ENCODE data around the gene KIF12. TPM values are rescaled to one million over a fixed set of nuclear protein-coding genes. Genes with fewer than 3 reads are reported as not detected.

Gene KIF12
- total and polyA plus RNA-seq, 2 of the 8 experiments (the other 6 are each of a cell fraction or from before 2014, with no cell fraction given): 2.9 to 3.9 TPM

DNA sequence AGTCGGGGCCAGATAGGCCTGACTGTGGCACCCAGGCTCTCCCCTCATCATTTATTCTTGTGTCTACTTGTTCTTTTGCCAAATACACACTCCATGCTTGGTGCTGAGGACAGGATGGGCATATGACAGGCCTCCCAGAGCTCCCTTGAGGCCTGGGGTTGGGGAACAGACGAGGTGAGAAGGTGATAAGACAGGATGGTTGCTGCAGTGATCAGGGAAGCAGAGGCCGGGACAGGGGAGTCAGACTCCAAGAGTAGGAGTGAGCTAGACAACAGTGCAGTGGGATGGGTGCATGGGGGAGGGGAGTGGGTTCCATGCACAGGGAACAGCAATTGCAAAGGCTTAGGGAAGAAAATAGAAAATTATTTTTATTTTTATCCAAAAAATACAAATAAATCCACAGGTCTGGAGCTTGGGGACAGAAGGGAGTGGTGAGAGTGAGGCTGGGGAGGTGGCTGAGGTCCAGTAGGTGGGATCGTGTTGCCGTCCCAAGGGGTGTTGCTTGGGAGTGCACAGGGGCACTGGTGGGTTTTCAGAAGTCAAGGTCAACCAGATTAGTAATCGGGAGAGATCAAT lies 17.6 kb downstream of the KIF12 start:
- Histone ChIP-seq H3K79me1 (ENCODE audit: low read depth, low read length) (no peaks in the 10 kb centered on the region), H3K56ac (replicated peaks; ENCODE audit: insufficient read length, low read depth, low read length) (no peak overlapping the region), H4K8ac (ENCODE audit: extremely low read depth, insufficient read depth, low read length) (no peak overlapping the region), H3K23me2 (ENCODE audit: low read depth, low read length) (no peaks in the 10 kb centered on the region), H4K91ac (replicated peaks; ENCODE audit: insufficient read length, low read length) (no peak overlapping the region), H3K4me3 (ENCODE audit: extremely low read depth in 1 of 4, insufficient read depth in 2 of 4, low read depth in 3 of 4, low read length in 4 of 4) (no peak overlapping the region), H3K9me3 (ENCODE audit: insufficient read depth in 2 of 2, low read depth in 1 of 2, low read length in 1 of 2) (no peaks in the 10 kb centered on the region), H3K36me3 (ENCODE audit: control insufficient read depth in 2 of 4, insufficient read depth in 4 of 4, low read length in 3 of 4) (no peaks in the 10 kb centered on the region), H3K18ac (ENCODE audit: extremely low read depth, low read length) (no peak overlapping the region), H2BK5ac (ENCODE audit: low read depth, low read length) (no peak overlapping the region), H2BK12ac (ENCODE audit: low read depth, low read length) (peak overlapping the region; percentile 69; the same call in 1 of the 2 replicates), H3K27me3 (replicated peaks in 1 of 4; ENCODE audit: control insufficient read depth in 3 of 4, extremely low read depth in 1 of 4, insufficient read depth in 3 of 4, low read length in 3 of 4) (peaks cover 0 to 3% (median under 1%) of the 10 kb centered on the region in 4 experiments; a peak in 3 of 7 replicates), H3K4me2 (ENCODE audit: insufficient read depth in 1 of 2, low read depth in 2 of 2, low read length in 2 of 2) (no peak overlapping the region), H4K20me1 (replicated peaks in 1 of 2; ENCODE audit: control insufficient read depth in 1 of 2, insufficient read depth in 2 of 2, low read length in 2 of 2) (peaks cover 0 to 1% of the 10 kb centered on the region in 2 experiments), H2AK5ac (ENCODE audit: low read depth, low read length) (no peak overlapping the region), H3K23ac (ENCODE audit: insufficient read length) (no peak overlapping the region), H3K79me2 (ENCODE audit: control insufficient read depth in 1 of 2, insufficient read depth in 2 of 2, low read length in 2 of 2) (no peaks in the 10 kb centered on the region), H3K9ac (replicated peaks in 1 of 4; ENCODE audit: extremely low read depth in 1 of 4, low read depth in 3 of 4, low read length in 3 of 4) (no peak overlapping the region), H3K27ac (ENCODE audit: low read depth, low read length) (no peak overlapping the region), H2BK20ac (ENCODE audit: low read length) (no peak overlapping the region), H4K5ac (ENCODE audit: insufficient read length, low read depth, low read length) (no peak overlapping the region), H2BK120ac (replicated peaks; ENCODE audit: low read depth, low read length) (no peak overlapping the region), H3K4me1 (replicated peaks in 1 of 4; ENCODE audit: control insufficient read depth in 3 of 4, insufficient read depth in 4 of 4, low read length in 3 of 4) (peaks cover 0 to 6% (median 3%) of the 10 kb centered on the region in 4 experiments; a peak in 4 of 7 replicates), H2BK15ac (ENCODE audit: low read length) (no peak overlapping the region), H3K4ac (replicated peaks; ENCODE audit: insufficient read length, low read depth, low read length) (no peak overlapping the region), H2AFZ (ENCODE audit: low read length) (no peak overlapping the region), H3K14ac (ENCODE audit: insufficient read length) (no peak overlapping the region)
- FAIRE-seq (no peak), DNase-seq (ENCODE audit: low read depth in 1 of 2, low spot score in 2 of 2) (no peak)
- ChIA-PET POLR2A (ENCODE audit: partially characterized antibody) (no interaction called here), CTCF (ENCODE audit: partially characterized antibody) (interaction anchor here (0.7 to 10.3 kb wide), 33 partner anchors 9 to 731 kb away, joined by 3 to 144 read pairs (median 6); partner anchors contain the start of genes COL27A1 and KIF12)
- TF ChIP-seq SP2 (IDR thresholded peaks at IDR 0.05; ENCODE audit: low read length): no peak
- TF ChIP-seq CHD2 (IDR thresholded peaks at IDR 0.05; ENCODE audit: low read length): no peak
- TF ChIP-seq CTBP2 (IDR thresholded peaks at IDR 0.05; ENCODE audit: borderline replicate concordance, insufficient read depth, insufficient read length, low read length): no peak
- TF ChIP-seq, protein P1, sequence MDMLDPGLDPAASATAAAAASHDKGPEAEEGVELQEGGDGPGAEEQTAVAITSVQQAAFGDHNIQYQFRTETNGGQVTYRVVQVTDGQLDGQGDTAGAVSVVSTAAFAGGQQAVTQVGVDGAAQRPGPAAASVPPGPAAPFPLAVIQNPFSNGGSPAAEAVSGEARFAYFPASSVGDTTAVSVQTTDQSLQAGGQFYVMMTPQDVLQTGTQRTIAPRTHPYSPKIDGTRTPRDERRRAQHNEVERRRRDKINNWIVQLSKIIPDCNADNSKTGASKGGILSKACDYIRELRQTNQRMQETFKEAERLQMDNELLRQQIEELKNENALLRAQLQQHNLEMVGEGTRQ (IDR thresholded peaks at IDR 0.05; ENCODE audit: low read length): no peak
- TF ChIP-seq EZH2 (IDR thresholded peaks at IDR 0.05; ENCODE audit: low read depth, low read length, severe bottlenecking): no peak
- TF ChIP-seq SRF (IDR thresholded peaks at IDR 0.05; ENCODE audit: low read depth, low read length): no peak
- no peak for TF ChIP-seq CBX8 (IDR thresholded peaks at IDR 0.05; ENCODE audit: borderline replicate concordance, low read depth, low read length)
- TF ChIP-seq, protein P2, sequence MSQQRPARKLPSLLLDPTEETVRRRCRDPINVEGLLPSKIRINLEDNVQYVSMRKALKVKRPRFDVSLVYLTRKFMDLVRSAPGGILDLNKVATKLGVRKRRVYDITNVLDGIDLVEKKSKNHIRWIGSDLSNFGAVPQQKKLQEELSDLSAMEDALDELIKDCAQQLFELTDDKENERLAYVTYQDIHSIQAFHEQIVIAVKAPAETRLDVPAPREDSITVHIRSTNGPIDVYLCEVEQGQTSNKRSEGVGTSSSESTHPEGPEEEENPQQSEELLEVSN (IDR thresholded peaks at IDR 0.05): no peak
- no peak for TF ChIP-seq SAP30 (IDR thresholded peaks at IDR 0.05; ENCODE audit: insufficient read depth, insufficient replicate concordance, low read length)
- no peak for TF ChIP-seq TAF1 (IDR thresholded peaks at IDR 0.05; ENCODE audit: low read depth, low read length)
- WGBS, 2 experiments (ENCODE audit: extremely low coverage in 1 of 2, insufficient coverage in 1 of 2, insufficient read length in 1 of 2, insufficient replicate concordance in 2 of 2, low coverage in 1 of 2, low lambda C conversion rate in 2 of 2, missing lambda C conversion rate in 1 of 2): 94% methylated on average over 6 of the region's 6 CpGs; no CpG with 5 or more reads in 1 of the 2 experiments

Measured in H1 (cell line).